AG09309 (cell line): ENCODE results near the gene METTL23.
"Not testable (repeated sequence)": the region's sequence is repeated elsewhere in the genome, so short reads cannot be mapped to it uniquely, and the experiment has no call there.

Experiments used
- DNase-seq: peaks from one replicate; pipeline ENCODE4 v3.0.0-alpha.2; 2010; ENCODE audit warnings: low read depth
- H3K4me3 ChIP-seq: 2 replicates; pipeline ENCODE4 v1.5.1; 2011; ENCODE audit warnings: mild to moderate bottlenecking, low read depth, low read length, moderate library complexity; ENCODE audit not compliant: control insufficient read depth
- CTCF ChIP-seq: IDR thresholded peaks from 2 replicates; pipeline ENCODE4 v1.5.1; 2011; ENCODE audit warnings: mild to moderate bottlenecking, low read depth, low read length, inconsistent platforms; ENCODE audit not compliant: insufficient read depth, control insufficient read depth; ENCODE audit errors: missing control alignments

Gene METTL23

GRCh38 chr17:76716839-76717215 lies 9.8 kb upstream of the METTL23 start:
- no peak overlapping the region for H3K4me3 ChIP-seq
- no peak for TF ChIP-seq CTCF
- peak; percentile 92 for DNase-seq

- no peak for DNase-seq
- no peak for TF ChIP-seq CTCF
- no peak overlapping the region for H3K4me3 ChIP-seq
These were observed 8.1 kb upstream of the METTL23 start for GRCh38 chr17:76718516-76718915.

- no peak overlapping the region for H3K4me3 ChIP-seq
- no peak for TF ChIP-seq CTCF
- no peak for DNase-seq
These were observed 6.4 kb upstream of the METTL23 start for GRCh38 chr17:76720211-76720610.

- TF ChIP-seq CTCF = no peak
- no peak for DNase-seq
- no peak overlapping the region for H3K4me3 ChIP-seq
These were observed 5.7 kb upstream of the METTL23 start for GRCh38 chr17:76720941-76721340.

GRCh38 chr17:76721463-76721862 lies 5.2 kb upstream of the METTL23 start:
- H3K4me3 ChIP-seq = no peak overlapping the region
- no peak for DNase-seq
- no peak for TF ChIP-seq CTCF

GRCh38 chr17:76722279-76722678 lies 4.4 kb upstream of the METTL23 start:
- no peak for TF ChIP-seq CTCF
- no peak overlapping the region for H3K4me3 ChIP-seq

GRCh38 chr17:76722977-76723376 lies 3.7 kb upstream of the METTL23 start:
- not testable (repeated sequence) for H3K4me3 ChIP-seq, DNase-seq

More at GRCh38 chr17:76722279-76722678, 4.4 kb upstream of the METTL23 start:
- no peak for DNase-seq

GRCh38 chr17:76723812-76724211 lies 2.8 kb upstream of the METTL23 start:
- no peak for DNase-seq
- H3K4me3 ChIP-seq = no peak overlapping the region; the same call in 1 of the 2 replicates
- no peak for TF ChIP-seq CTCF
